GM23338 (cell line): ENCODE results near the gene TP53BP2.

Source experiments
- CREB1 ChIP-seq: fragments of 250-450 bp; sonication (Bioruptor Pico); IDR thresholded peaks from 2 replicates; pipeline ENCODE4 v1.5.0; 2020; ENCODE audit warnings: low read depth, mild to moderate bottlenecking, moderate library complexity
- CTCF ChIP-seq, 2 experiments: fragments of 200-600 bp in 1 of 2; sonication (generic) in 1 of 2; conservative IDR thresholded peaks; 2 replicates each; pipeline versions ENCODE4 v1.5.1 to v1.6.1; 2016 to 2017; ENCODE audit warnings: antibody characterized with exemption in 2 of 2, low read depth in 2 of 2, mild to moderate bottlenecking in 2 of 2, moderate library complexity in 1 of 2
- EZH2 ChIP-seq: fragments of 200-600 bp; sonication (generic); IDR thresholded peaks from one replicate; pipeline ENCODE4 v1.8.0; 2017; ENCODE audit warnings: antibody characterized with exemption, mild to moderate bottlenecking, low read depth; ENCODE audit not compliant: unreplicated experiment
- EZH2phosphoT487 ChIP-seq: fragments of 200-600 bp; sonication (generic); IDR thresholded peaks from one replicate; pipeline ENCODE4 v1.8.1; 2018; ENCODE audit warnings: antibody characterized with exemption; ENCODE audit not compliant: unreplicated experiment
- JUNB ChIP-seq: IDR thresholded peaks from one replicate; pipeline ENCODE4 v1.6.1; 2016; ENCODE audit warnings: antibody characterized with exemption; ENCODE audit not compliant: unreplicated experiment
- NANOG ChIP-seq: IDR thresholded peaks from 2 replicates; pipeline ENCODE4 v1.6.1; 2016; ENCODE audit warnings: antibody characterized with exemption, borderline replicate concordance
- POLR2AphosphoS5 ChIP-seq: IDR thresholded peaks from 2 replicates; pipeline ENCODE4 v1.6.1; 2016; ENCODE audit warnings: antibody characterized with exemption, low read depth
- STAT1 ChIP-seq: IDR thresholded peaks from one replicate; pipeline ENCODE4 v1.6.1; 2016; ENCODE audit warnings: antibody characterized with exemption; ENCODE audit not compliant: unreplicated experiment
- ZNF114 ChIP-seq: fragments of 250-450 bp; sonication (Bioruptor Pico); IDR thresholded peaks from 2 replicates; pipeline ENCODE4 v1.5.0; 2020; ENCODE audit warnings: mild to moderate bottlenecking, moderate library complexity
- ZNF462 ChIP-seq: fragments of 250-450 bp; sonication (Bioruptor Pico); IDR thresholded peaks from 2 replicates; pipeline ENCODE4 v1.5.0; 2020; ENCODE audit warnings: mild to moderate bottlenecking, moderate library complexity
- TF ChIP-seq, protein P1 (sequence below): IDR thresholded peaks from one replicate; pipeline ENCODE4 v1.6.1; 2018; ENCODE audit warnings: antibody characterized with exemption; ENCODE audit not compliant: unreplicated experiment
- TF ChIP-seq, protein P2 (sequence below): IDR thresholded peaks from 2 replicates; pipeline ENCODE4 v1.6.1; 2016; ENCODE audit warnings: antibody characterized with exemption

GRCh38 chr1:223759273-223759672 is 86.5 kb downstream of the TP53BP2 start:
- TF ChIP-seq CTCF (conservative IDR thresholded peaks at IDR 0.05; ENCODE audit: low read depth in 2 of 2) = peak; percentile 43 to 50
- no peak for TF ChIP-seq EZH2
- TF ChIP-seq POLR2AphosphoS5 = no peak
- no peak for TF ChIP-seq STAT1
- TF ChIP-seq CREB1 (CRISPR knock-in tag) = no peak
- TF ChIP-seq EZH2phosphoT487 = no peak
- TF ChIP-seq, protein P1, sequence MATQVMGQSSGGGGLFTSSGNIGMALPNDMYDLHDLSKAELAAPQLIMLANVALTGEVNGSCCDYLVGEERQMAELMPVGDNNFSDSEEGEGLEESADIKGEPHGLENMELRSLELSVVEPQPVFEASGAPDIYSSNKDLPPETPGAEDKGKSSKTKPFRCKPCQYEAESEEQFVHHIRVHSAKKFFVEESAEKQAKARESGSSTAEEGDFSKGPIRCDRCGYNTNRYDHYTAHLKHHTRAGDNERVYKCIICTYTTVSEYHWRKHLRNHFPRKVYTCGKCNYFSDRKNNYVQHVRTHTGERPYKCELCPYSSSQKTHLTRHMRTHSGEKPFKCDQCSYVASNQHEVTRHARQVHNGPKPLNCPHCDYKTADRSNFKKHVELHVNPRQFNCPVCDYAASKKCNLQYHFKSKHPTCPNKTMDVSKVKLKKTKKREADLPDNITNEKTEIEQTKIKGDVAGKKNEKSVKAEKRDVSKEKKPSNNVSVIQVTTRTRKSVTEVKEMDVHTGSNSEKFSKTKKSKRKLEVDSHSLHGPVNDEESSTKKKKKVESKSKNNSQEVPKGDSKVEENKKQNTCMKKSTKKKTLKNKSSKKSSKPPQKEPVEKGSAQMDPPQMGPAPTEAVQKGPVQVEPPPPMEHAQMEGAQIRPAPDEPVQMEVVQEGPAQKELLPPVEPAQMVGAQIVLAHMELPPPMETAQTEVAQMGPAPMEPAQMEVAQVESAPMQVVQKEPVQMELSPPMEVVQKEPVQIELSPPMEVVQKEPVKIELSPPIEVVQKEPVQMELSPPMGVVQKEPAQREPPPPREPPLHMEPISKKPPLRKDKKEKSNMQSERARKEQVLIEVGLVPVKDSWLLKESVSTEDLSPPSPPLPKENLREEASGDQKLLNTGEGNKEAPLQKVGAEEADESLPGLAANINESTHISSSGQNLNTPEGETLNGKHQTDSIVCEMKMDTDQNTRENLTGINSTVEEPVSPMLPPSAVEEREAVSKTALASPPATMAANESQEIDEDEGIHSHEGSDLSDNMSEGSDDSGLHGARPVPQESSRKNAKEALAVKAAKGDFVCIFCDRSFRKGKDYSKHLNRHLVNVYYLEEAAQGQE = no peak
- TF ChIP-seq NANOG = no peak
- TF ChIP-seq, protein P2, sequence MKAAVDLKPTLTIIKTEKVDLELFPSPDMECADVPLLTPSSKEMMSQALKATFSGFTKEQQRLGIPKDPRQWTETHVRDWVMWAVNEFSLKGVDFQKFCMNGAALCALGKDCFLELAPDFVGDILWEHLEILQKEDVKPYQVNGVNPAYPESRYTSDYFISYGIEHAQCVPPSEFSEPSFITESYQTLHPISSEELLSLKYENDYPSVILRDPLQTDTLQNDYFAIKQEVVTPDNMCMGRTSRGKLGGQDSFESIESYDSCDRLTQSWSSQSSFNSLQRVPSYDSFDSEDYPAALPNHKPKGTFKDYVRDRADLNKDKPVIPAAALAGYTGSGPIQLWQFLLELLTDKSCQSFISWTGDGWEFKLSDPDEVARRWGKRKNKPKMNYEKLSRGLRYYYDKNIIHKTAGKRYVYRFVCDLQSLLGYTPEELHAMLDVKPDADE = no peak
- no peak for TF ChIP-seq ZNF114 (CRISPR knock-in tag)
- no peak for TF ChIP-seq JUNB
- no peak for TF ChIP-seq ZNF462
